ENCODE measurements around the gene ZBTB32. TPM values are rescaled to one million over a fixed set of nuclear protein-coding genes. Genes with fewer than 3 reads are reported as not detected.

The ZBTB32 gene
- total and polyA plus RNA-seq, 3 donors from 2014 or later = 26.1 to 125 (median 32.5) TPM

DNA sequence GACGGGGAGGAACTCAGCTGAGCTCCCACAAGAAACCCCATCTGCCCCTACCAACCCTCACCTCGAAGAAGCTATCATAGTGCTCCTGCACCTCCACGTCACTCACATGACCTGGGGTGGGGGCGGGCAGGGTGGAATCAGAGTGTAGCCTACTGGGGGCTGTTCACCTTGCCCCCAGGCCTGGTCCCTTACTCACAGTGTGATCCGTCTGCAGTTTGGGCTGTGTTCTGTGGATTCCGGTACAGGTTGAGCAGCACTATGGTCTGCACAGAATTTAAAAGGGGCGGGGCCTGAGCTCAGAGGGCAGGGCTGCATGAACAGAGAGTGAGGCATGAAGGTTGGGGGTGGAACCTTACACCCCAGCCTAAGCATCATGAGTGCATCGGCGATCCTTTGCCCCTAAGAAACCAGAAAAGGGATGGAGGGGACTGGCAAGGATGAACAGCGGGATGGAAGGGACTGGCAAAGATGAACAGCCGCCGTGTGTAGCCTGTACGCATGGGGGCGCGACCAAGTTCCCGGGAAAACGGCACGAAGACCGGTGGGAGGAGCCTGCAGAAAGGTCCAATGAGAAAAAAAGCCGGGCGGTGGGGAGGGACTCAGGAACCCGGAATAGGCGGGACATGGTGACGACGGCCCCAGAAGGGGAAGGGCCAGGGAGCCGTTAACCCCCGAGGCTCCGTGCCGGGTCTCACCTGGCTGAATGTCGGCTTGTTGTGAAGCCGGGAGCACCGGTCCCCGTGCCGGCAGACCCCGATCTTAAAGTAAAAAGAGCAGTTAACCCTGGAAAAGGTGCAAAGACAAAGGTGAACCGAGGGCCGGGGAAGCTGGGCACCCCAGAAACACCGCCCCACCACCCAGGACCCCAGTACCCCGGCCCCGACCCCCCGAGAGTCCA is 40.3 kb downstream of the ZBTB32 start:
- no peaks in the 10 kb centered on the region for H3K27me3 ChIP-seq

DNA sequence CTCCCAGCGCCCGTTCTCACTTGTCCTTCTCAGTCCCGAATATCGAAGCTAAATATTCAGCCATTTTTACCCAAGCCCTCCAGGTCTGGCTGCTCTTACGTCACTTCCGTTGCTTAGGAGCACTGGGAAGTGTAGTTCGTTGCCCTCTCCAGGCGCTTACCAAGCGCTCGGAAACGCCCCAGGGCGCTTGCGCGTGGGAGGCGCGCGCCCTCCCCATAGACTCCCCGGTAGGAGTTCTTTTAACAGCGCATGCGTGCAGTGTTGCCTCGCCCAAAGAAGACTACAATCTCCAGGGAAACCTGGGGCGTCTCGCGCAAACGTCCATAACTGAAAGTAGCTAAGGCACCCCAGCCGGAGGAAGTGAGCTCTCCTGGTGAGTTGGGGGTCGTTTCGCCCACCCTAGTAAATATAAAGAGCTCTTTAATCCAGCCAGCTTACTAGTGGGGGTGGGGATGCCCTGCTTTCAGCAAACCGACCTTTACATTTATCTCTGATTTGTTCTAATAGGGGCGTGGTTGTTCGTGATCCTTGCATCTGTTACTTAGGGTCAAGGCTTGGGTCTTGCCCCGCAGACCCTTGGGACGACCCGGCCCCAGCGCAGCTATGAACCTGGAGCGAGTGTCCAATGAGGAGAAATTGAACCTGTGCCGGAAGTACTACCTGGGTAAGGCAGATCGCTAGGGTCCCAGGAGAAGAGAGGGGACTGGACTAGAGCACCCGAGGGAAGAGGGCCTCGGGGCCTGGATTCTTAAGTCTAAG is 41.1 kb downstream of the ZBTB32 start, which contains the start of the genes PSENEN and U2AF1L4:
Gene PSENEN, plus strand, starts transcription at position 324 of the 759 bp plus-strand sequence. Its CDS starts 280 bp downstream, at position 604.
Gene U2AF1L4, minus strand, starts transcription at position 91 of the 759 bp plus-strand sequence. Its CDS starts 27 bp downstream, at position 64.
- H3K4me1 ChIP-seq = peaks cover 16% of the 10 kb centered on the region
- intact Hi-C loops (cut with DNase I; ENCODE audit: low total_unique reads) = no loop called here
- TF ChIP-seq POLR2A (IDR thresholded peaks at IDR 0.05) = no peak
- TF ChIP-seq, protein P1, sequence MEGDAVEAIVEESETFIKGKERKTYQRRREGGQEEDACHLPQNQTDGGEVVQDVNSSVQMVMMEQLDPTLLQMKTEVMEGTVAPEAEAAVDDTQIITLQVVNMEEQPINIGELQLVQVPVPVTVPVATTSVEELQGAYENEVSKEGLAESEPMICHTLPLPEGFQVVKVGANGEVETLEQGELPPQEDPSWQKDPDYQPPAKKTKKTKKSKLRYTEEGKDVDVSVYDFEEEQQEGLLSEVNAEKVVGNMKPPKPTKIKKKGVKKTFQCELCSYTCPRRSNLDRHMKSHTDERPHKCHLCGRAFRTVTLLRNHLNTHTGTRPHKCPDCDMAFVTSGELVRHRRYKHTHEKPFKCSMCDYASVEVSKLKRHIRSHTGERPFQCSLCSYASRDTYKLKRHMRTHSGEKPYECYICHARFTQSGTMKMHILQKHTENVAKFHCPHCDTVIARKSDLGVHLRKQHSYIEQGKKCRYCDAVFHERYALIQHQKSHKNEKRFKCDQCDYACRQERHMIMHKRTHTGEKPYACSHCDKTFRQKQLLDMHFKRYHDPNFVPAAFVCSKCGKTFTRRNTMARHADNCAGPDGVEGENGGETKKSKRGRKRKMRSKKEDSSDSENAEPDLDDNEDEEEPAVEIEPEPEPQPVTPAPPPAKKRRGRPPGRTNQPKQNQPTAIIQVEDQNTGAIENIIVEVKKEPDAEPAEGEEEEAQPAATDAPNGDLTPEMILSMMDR (IDR thresholded peaks at IDR 0.05) = no peak

More for the DNA sequence above, 40.3 kb downstream of the ZBTB32 start:
- Histone ChIP-seq H3K36me3 (ENCODE audit: low read depth, missing control alignments) (no peaks in the 10 kb centered on the region), H3K4me3 (peak overlapping the region; percentile 85 to 96), H3K9me3 (no peaks in the 10 kb centered on the region), H3K27ac (peak overlapping the region; percentile 95 to 100), H3K4me1 (peaks cover 22% of the 10 kb centered on the region)
- intact Hi-C loops (cut with DNase I; ENCODE audit: low total_unique reads) = no loop called here
- DNase-seq = peak; percentile 98
- 4 to 8% methylated on average over 39 to 41 of the region's 41 CpGs for WGBS, 2 donors
- TF ChIP-seq, protein P1 (IDR thresholded peaks at IDR 0.05) = peak in 2 of 3 experiments; percentile 21 to 48
- no peak for TF ChIP-seq POLR2A (IDR thresholded peaks at IDR 0.05)

DNA sequence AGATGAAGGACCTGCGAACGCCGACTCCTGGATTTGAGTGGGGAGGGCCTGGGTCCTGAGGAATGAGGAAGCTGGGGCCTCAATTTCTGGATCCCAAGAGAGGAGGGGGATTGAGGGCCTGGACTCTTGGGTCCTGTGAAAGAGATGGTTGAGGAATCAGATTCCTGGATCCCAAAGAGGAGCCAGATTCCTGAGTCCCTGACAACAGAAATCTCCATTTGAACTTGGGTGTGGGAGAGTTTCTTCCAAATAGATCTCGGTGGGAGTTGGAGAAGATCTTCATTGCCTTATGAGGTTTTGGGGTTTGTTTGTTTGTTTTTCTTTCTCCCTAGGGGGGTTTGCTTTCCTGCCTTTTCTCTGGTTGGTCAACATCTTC is 41.7 kb downstream of the ZBTB32 start:
- intact Hi-C loops (cut with DNase I; ENCODE audit: low total_unique reads) = no loop called here
- Histone ChIP-seq H3K4me3 (peak overlapping the region; percentile 85 to 96), H3K9me3 (no peaks in the 10 kb centered on the region), H3K27me3 (no peaks in the 10 kb centered on the region), H3K36me3 (ENCODE audit: low read depth, missing control alignments) (no peaks in the 10 kb centered on the region), H3K4me1 (peaks cover 16% of the 10 kb centered on the region), H3K27ac (peak overlapping the region; percentile 95 to 100)
- 1 to 16% methylated on average over 3 to 4 of the region's 4 CpGs for WGBS, 2 donors
- TF ChIP-seq POLR2A (IDR thresholded peaks at IDR 0.05) = no peak
- TF ChIP-seq, protein P1 (IDR thresholded peaks at IDR 0.05) = no peak
- DNase-seq = no peak

More for the DNA sequence above, 41.1 kb downstream of the ZBTB32 start, which contains the start of the genes PSENEN and U2AF1L4:
- Histone ChIP-seq H3K27ac (peak within 1 kb of the TSS; percentile 95 to 100), H3K27me3 (no peaks in the 10 kb centered on the region), H3K36me3 (ENCODE audit: low read depth, missing control alignments) (no peaks in the 10 kb centered on the region), H3K4me3 (peak within 1 kb of the TSS; percentile 85 to 96), H3K9me3 (no peaks in the 10 kb centered on the region)
- peak; percentile 98 for DNase-seq
- 0% methylated on average over 39 to 40 of the region's 40 CpGs for WGBS, 2 donors

DNA sequence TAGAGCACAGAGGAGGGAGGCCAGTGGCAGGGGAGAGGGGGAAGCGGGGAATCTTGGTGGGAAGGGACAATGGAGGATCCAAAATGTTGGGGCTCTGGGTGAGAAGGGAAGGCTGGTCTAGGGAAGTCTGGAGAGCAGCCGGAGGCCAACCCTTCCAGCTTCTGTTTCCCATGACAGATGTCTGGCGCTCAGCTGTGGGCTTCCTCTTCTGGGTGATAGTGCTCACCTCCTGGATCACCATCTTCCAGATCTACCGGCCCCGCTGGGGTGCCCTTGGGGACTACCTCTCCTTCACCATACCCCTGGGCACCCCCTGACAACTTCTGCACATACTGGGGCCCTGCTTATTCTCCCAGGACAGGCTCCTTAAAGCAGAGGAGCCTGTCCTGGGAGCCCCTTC is 42.2 kb downstream of the ZBTB32 start:
- TF ChIP-seq, protein P1 (IDR thresholded peaks at IDR 0.05) = no peak
- no peak for TF ChIP-seq POLR2A (IDR thresholded peaks at IDR 0.05)
- intact Hi-C loops (cut with DNase I; ENCODE audit: low total_unique reads) = no loop called here
- Histone ChIP-seq H3K27ac (peak overlapping the region in 1 of 2 donors; percentile 100), H3K27me3 (no peaks in the 10 kb centered on the region), H3K36me3 (ENCODE audit: low read depth, missing control alignments) (no peaks in the 10 kb centered on the region), H3K4me1 (peaks cover 16% of the 10 kb centered on the region), H3K4me3 (no peak overlapping the region), H3K9me3 (no peaks in the 10 kb centered on the region)
- WGBS, 2 donors = 78 to 83% methylated on average over 5 of the region's 5 CpGs
- no peak for DNase-seq
